GM12872 (cell line): ENCODE measurements around the gene CAMSAP3.

Experiments used
- CTCF ChIP-seq: IDR thresholded peaks from 3 replicates; pipeline ENCODE4 v1.5.1; 2011; ENCODE audit warnings: low read depth, mild to moderate bottlenecking, low read length, moderate library complexity; ENCODE audit not compliant: insufficient read depth

CAMSAP3 gene

GRCh38 chr19:7554565-7554964 is 41.1 kb upstream of the CAMSAP3 start:
- TF ChIP-seq CTCF: no peak

- no peak for TF ChIP-seq CTCF
These were observed 40.4 kb upstream of the CAMSAP3 start for GRCh38 chr19:7554990-7555864.

- no peak for TF ChIP-seq CTCF
These were observed 38.9 kb upstream of the CAMSAP3 start for GRCh38 chr19:7556696-7557315.

- no peak for TF ChIP-seq CTCF
These were observed 37.0 kb upstream of the CAMSAP3 start for GRCh38 chr19:7558667-7559066.

- TF ChIP-seq CTCF: no peak
These were observed 36.6 kb upstream of the CAMSAP3 start for GRCh38 chr19:7559102-7559501.

GRCh38 chr19:7560255-7560654 is 35.4 kb upstream of the CAMSAP3 start:
- no peak for TF ChIP-seq CTCF

GRCh38 chr19:7561325-7561724 is 34.3 kb upstream of the CAMSAP3 start:
- no peak for TF ChIP-seq CTCF
